ENCODE measurements around the gene S100A7.
"Not testable (repeated sequence)": the region's sequence is repeated elsewhere in the genome, so short reads cannot be mapped to it uniquely, and the experiment has no call there.

DNA sequence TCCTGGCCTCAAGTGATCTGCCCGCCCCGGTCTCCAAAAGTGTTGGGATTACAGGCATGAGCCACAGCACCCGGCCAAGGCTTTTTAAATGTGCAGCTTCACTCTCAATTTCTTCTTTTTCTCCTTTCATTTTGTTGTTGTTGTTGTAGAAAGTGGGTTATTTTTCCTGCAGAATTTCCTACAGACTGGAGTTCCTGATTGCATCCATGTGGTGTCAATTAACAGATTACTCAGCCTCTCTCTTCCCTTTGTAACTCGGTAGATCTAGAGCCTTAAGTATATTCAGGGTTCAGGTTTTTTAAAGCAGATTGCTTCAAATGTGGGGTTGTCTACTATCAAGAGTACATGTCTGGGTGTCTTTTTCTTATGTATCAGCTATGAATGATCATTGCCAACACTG is 11.6 kb downstream of the S100A7 start:
- TF ChIP-seq, protein P1, sequence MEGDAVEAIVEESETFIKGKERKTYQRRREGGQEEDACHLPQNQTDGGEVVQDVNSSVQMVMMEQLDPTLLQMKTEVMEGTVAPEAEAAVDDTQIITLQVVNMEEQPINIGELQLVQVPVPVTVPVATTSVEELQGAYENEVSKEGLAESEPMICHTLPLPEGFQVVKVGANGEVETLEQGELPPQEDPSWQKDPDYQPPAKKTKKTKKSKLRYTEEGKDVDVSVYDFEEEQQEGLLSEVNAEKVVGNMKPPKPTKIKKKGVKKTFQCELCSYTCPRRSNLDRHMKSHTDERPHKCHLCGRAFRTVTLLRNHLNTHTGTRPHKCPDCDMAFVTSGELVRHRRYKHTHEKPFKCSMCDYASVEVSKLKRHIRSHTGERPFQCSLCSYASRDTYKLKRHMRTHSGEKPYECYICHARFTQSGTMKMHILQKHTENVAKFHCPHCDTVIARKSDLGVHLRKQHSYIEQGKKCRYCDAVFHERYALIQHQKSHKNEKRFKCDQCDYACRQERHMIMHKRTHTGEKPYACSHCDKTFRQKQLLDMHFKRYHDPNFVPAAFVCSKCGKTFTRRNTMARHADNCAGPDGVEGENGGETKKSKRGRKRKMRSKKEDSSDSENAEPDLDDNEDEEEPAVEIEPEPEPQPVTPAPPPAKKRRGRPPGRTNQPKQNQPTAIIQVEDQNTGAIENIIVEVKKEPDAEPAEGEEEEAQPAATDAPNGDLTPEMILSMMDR (IDR thresholded peaks at IDR 0.05) = not testable (repeated sequence)
- TF ChIP-seq POLR2AphosphoS5, POLR2A (IDR thresholded peaks at IDR 0.05): not testable (repeated sequence)

Data from suprapubic skin (tissue), 4 donors.